HEK293 (cell line): ENCODE results near the gene PTX3.

Experiments
- CTCF ChIA-PET: fragments of 350-600 bp; formaldehyde crosslinking; extraction: SDS; loops from one replicate; lab custom pipeline; 2021; ENCODE audit warnings: antibody characterized with exemption; lab: Yijun Ruan, JAX
- POLR2A ChIA-PET: fragments of 300-600 bp; formaldehyde crosslinking; extraction: SDS; loops from one replicate; lab custom pipeline; 2020; ENCODE audit warnings: antibody characterized with exemption, inconsistent platforms; lab: Yijun Ruan, JAX
- H3K27ac ChIP-seq: fragments of 200-500 bp; sonication (Bioruptor generic); 2 replicates; pipeline ENCODE4 v1.5.1; 2014; ENCODE audit warnings: low read depth, low read length, control low read depth, inconsistent platforms; ENCODE audit errors: extremely low read depth
- H3K36me3 ChIP-seq, 2 experiments: fragments of 200-500 bp in 1 of 2; sonication (Bioruptor generic) in 1 of 2; 1 replicate in 1 of 2; 2 replicates in 1 of 2; pipeline ENCODE4 v1.5.1; 2014 to 2017; ENCODE audit warnings: inconsistent platforms in 2 of 2, low read length in 2 of 2; ENCODE audit not compliant: control insufficient read depth in 2 of 2, insufficient read depth in 1 of 2
- H3K4me1 ChIP-seq: fragments of 200-500 bp; sonication (Bioruptor generic); 2 replicates; pipeline ENCODE4 v1.5.1; 2014; ENCODE audit warnings: mild to moderate bottlenecking, low read length, inconsistent platforms; ENCODE audit not compliant: control insufficient read depth, insufficient read depth
- H3K4me3 ChIP-seq: 2 replicates; pipeline ENCODE4 v1.5.1; 2011; ENCODE audit warnings: low read depth, mild to moderate bottlenecking, control low read depth, low read length, moderate library complexity
- H3K9me3 ChIP-seq: fragments of 200-500 bp; sonication (Bioruptor generic); 2 replicates; pipeline ENCODE4 v1.5.1; 2014; ENCODE audit warnings: low read depth, low read length, inconsistent platforms; ENCODE audit not compliant: control insufficient read depth, insufficient read depth
- AEBP2 ChIP-seq: fragments of 450-650 bp; formaldehyde crosslinking; IDR thresholded peaks from 2 replicates; pipeline ENCODE4 v1.5.1; 2016; ENCODE audit warnings: missing biosample characterization, missing genetic modification characterization, borderline replicate concordance
- KLF10 ChIP-seq: fragments of 450-650 bp; IDR thresholded peaks from 2 replicates; pipeline ENCODE4 v1.5.1; 2018; ENCODE audit warnings: missing biosample characterization, mild to moderate bottlenecking, missing genetic modification characterization
- PATZ1 ChIP-seq: fragments of 450-650 bp; formaldehyde crosslinking; IDR thresholded peaks from 2 replicates; pipeline ENCODE4 v1.5.1; 2016; ENCODE audit warnings: missing biosample characterization, missing genetic modification characterization
- PBX3 ChIP-seq: sonication (generic); formaldehyde crosslinking; IDR thresholded peaks from 2 replicates; pipeline ENCODE4 v1.8.1; 2022; ENCODE audit warnings: mild to moderate bottlenecking, moderate library complexity, missing genetic modification reagents
- TCF7L2 ChIP-seq: IDR thresholded peaks from 2 replicates; pipeline ENCODE4 v1.6.1; 2011; ENCODE audit warnings: low read depth, mild to moderate bottlenecking, inconsistent platforms, low read length, moderate library complexity, borderline replicate concordance
- ZBTB26 ChIP-seq: fragments of 450-650 bp; formaldehyde crosslinking; optimal IDR thresholded peaks from 2 replicates; pipeline ENCODE3; 2016; ENCODE audit warnings: missing biosample characterization, mild to moderate bottlenecking, missing genetic modification characterization
- ZNF133 ChIP-seq: fragments of 450-650 bp; formaldehyde crosslinking; IDR thresholded peaks from 2 replicates; pipeline ENCODE4 v1.5.1; 2016; ENCODE audit warnings: missing biosample characterization, missing genetic modification characterization
- ZNF274 ChIP-seq, 2 experiments: fragments of 200-500 bp in 1 of 2; fragments of 450-650 bp in 1 of 2; sonication (Bioruptor generic) in 1 of 2; formaldehyde crosslinking in 1 of 2; IDR thresholded peaks; 2 replicates each; pipeline versions ENCODE4 v1.5.1 to v1.6.1; 2014 to 2016; ENCODE audit warnings: borderline replicate concordance in 1 of 2, inconsistent platforms in 1 of 2, low read length in 1 of 2, missing biosample characterization in 1 of 2, missing genetic modification characterization in 1 of 2
- ZNF426 ChIP-seq: fragments of 450-650 bp; formaldehyde crosslinking; IDR thresholded peaks from 2 replicates; pipeline ENCODE4 v1.5.1; 2017; ENCODE audit warnings: missing biosample characterization, missing genetic modification characterization, mild to moderate bottlenecking, inconsistent platforms, moderate library complexity
- ZNF521 ChIP-seq: fragments of 450-650 bp; formaldehyde crosslinking; IDR thresholded peaks from 2 replicates; pipeline ENCODE4 v1.5.1; 2017; ENCODE audit warnings: missing biosample characterization, mild to moderate bottlenecking, missing genetic modification characterization
- ZNF529 ChIP-seq: fragments of 450-650 bp; formaldehyde crosslinking; IDR thresholded peaks from 2 replicates; pipeline ENCODE4 v1.5.1; 2017; ENCODE audit warnings: missing genetic modification characterization, missing biosample characterization; ENCODE audit not compliant: insufficient replicate concordance
- ZNF561 ChIP-seq: fragments of 450-650 bp; IDR thresholded peaks from 2 replicates; pipeline ENCODE4 v1.5.1; 2018; ENCODE audit warnings: missing biosample characterization, missing genetic modification characterization, borderline replicate concordance
- ZNF639 ChIP-seq: fragments of 450-650 bp; formaldehyde crosslinking; IDR thresholded peaks from 2 replicates; pipeline ENCODE4 v1.5.1; 2016; ENCODE audit warnings: missing biosample characterization, missing genetic modification characterization
- ZNF692 ChIP-seq: fragments of 450-650 bp; formaldehyde crosslinking; IDR thresholded peaks from 2 replicates; pipeline ENCODE4 v1.5.1; 2016; ENCODE audit warnings: missing biosample characterization, missing genetic modification characterization
- ZNF792 ChIP-seq: fragments of 450-650 bp; formaldehyde crosslinking; IDR thresholded peaks from 2 replicates; pipeline ENCODE4 v1.5.1; 2016; ENCODE audit warnings: missing biosample characterization, missing genetic modification characterization

Gene PTX3

GRCh38 chr3:157423337-157423736, 13.3 kb upstream of the PTX3 start (continued):
- no peak for TF ChIP-seq ZNF133 (tag by site-specific recombination)

GRCh38 chr3:157427901-157428300, 8.7 kb upstream of the PTX3 start:
- POLR2A ChIA-PET: no interaction called here
- Histone ChIP-seq H3K27ac (no peak overlapping the region), H3K36me3 (no peaks in the 10 kb centered on the region), H3K4me3 (no peak overlapping the region), H3K9me3 (no peaks in the 10 kb centered on the region), H3K4me1 (no peaks in the 10 kb centered on the region)
- no peak for TF ChIP-seq ZNF792
- TF ChIP-seq ZNF426: no peak
- TF ChIP-seq TCF7L2: no peak
- no peak for TF ChIP-seq KLF10 (tag by site-specific recombination)
- no peak for TF ChIP-seq ZBTB26 (tag by site-specific recombination)
- TF ChIP-seq ZNF639 (tag by site-specific recombination): no peak
- no peak for TF ChIP-seq PATZ1 (tag by site-specific recombination)
- TF ChIP-seq ZNF561: no peak
- TF ChIP-seq ZNF529 (tag by site-specific recombination): no peak
- no peak for TF ChIP-seq ZNF692 (tag by site-specific recombination)
- no peak for TF ChIP-seq PBX3 (CRISPR knock-in tag)
- no peak for TF ChIP-seq ZNF133 (tag by site-specific recombination)
- no peak for TF ChIP-seq AEBP2 (tag by site-specific recombination)
- no peak for TF ChIP-seq ZNF521
- no peak for TF ChIP-seq ZNF274 (IDR thresholded peaks at IDR 0.05; ENCODE audit: low read length)
- no peak for TF ChIP-seq ZNF274 (tag by site-specific recombination; IDR thresholded peaks at IDR 0.05; ENCODE audit: borderline replicate concordance)
- CTCF ChIA-PET: no interaction called here
